ENCODE data around the gene GPN2. TPM values are rescaled to one million over a fixed set of nuclear protein-coding genes. Genes with fewer than 3 reads are reported as not detected.

Gene GPN2
- total RNA-seq, 1 donor from 2014 or later: 14.9 TPM

DNA sequence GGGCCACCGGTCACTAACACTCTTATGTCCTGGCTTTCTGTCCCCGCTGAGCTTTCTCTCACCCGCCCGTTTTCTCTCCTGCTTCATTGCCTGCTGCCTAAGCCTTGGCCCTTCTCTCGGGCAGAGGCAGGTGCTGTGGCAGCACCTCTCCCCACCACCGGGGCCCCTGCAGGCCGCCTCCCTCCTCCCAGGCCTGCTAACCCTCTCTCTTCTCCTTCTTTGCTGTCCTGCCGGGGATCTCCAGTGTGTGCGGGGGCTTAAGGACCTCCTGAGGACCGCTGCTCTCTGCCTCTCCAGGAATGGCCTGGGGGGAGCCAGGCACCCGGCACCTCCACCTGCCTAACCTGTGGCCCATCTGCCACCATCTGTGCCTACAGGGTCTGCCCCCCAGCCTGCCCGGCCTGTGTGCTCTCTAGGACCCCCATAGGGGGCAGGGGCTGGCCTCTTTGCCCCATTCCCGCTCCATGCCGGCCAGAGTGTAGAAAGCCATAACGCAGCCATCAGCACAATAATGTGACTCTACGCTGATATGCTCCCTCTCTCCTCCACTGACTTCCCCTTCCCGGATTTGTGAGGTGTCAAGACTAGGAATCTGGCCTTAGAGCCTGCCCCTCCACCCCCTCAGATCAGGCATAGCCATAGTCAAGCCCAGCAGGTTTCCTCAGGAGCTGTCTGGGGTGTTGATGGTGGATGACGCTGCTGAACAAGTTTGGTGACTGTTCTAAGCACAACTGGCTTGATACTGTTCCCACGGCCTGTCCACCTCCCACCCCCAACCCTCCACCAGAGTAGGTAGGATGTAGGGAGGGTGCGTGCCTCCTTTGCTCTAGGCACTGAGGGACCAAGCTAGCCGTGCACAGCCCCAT, 33.2 kb downstream of the GPN2 start:
- Histone ChIP-seq H3K36me3 (peaks cover 51% of the 10 kb centered on the region), H3K4me3 (no peak overlapping the region), H3K27me3 (ENCODE audit: low read depth) (no peaks in the 10 kb centered on the region), H3K4me1 (peaks cover 6% of the 10 kb centered on the region), H3K9me3 (replicated peaks) (no peaks in the 10 kb centered on the region), H3K27ac (replicated peaks) (no peak overlapping the region)
- DNase-seq: no peak
- TF ChIP-seq, protein P1, sequence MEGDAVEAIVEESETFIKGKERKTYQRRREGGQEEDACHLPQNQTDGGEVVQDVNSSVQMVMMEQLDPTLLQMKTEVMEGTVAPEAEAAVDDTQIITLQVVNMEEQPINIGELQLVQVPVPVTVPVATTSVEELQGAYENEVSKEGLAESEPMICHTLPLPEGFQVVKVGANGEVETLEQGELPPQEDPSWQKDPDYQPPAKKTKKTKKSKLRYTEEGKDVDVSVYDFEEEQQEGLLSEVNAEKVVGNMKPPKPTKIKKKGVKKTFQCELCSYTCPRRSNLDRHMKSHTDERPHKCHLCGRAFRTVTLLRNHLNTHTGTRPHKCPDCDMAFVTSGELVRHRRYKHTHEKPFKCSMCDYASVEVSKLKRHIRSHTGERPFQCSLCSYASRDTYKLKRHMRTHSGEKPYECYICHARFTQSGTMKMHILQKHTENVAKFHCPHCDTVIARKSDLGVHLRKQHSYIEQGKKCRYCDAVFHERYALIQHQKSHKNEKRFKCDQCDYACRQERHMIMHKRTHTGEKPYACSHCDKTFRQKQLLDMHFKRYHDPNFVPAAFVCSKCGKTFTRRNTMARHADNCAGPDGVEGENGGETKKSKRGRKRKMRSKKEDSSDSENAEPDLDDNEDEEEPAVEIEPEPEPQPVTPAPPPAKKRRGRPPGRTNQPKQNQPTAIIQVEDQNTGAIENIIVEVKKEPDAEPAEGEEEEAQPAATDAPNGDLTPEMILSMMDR (IDR thresholded peaks at IDR 0.05; ENCODE audit: borderline replicate concordance): no peak
- intact Hi-C loops (cut with micrococcal nuclease): no loop called here

DNA sequence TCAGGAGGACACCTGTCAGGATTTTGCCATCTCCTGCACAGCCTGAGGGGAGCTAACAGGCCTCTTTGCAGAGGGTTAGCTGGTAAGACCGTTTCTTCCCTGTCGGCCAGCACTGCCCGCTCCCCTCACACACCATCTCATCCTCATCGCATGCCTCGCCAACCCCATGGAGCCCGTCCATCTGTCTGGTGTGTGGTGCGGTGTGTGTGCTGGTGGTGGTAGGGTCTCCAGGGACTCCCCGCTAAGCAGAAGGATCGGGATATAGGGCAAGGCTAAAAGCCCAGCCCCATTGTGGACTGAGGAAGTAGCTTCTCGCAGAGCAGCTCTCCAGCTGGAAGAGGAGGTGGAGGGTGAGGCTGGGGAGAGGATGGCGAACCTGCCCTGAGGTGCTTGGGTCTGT, 33.9 kb downstream of the GPN2 start:
- Histone ChIP-seq H3K36me3 (peaks cover 58% of the 10 kb centered on the region), H3K27me3 (ENCODE audit: low read depth) (no peaks in the 10 kb centered on the region), H3K4me3 (no peak overlapping the region), H3K27ac (replicated peaks) (no peak overlapping the region), H3K9me3 (replicated peaks) (no peaks in the 10 kb centered on the region), H3K4me1 (peaks cover 6% of the 10 kb centered on the region)
- TF ChIP-seq, protein P1 (IDR thresholded peaks at IDR 0.05; ENCODE audit: borderline replicate concordance): no peak
- DNase-seq: no peak
- intact Hi-C loops (cut with micrococcal nuclease): no loop called here

GRCh38 chr1:26855636-26856035, 34.4 kb downstream of the GPN2 start:
- no peak for DNase-seq
- intact Hi-C loops (cut with micrococcal nuclease): no loop called here
- Histone ChIP-seq H3K27ac (replicated peaks) (no peak overlapping the region), H3K27me3 (ENCODE audit: low read depth) (no peaks in the 10 kb centered on the region), H3K36me3 (peaks cover 63% of the 10 kb centered on the region), H3K4me1 (peaks cover 6% of the 10 kb centered on the region), H3K9me3 (replicated peaks) (no peaks in the 10 kb centered on the region), H3K4me3 (no peak overlapping the region)
- TF ChIP-seq, protein P1 (IDR thresholded peaks at IDR 0.05; ENCODE audit: borderline replicate concordance): no peak

- peaks cover 6% of the 10 kb centered on the region for H3K4me1 ChIP-seq
- H3K27me3 ChIP-seq (ENCODE audit: low read depth): no peaks in the 10 kb centered on the region
- no peak overlapping the region for H3K27ac ChIP-seq (replicated peaks)
- H3K36me3 ChIP-seq: peaks cover 71% of the 10 kb centered on the region
- no peak overlapping the region for H3K4me3 ChIP-seq
- TF ChIP-seq, protein P1 (IDR thresholded peaks at IDR 0.05; ENCODE audit: borderline replicate concordance): no peak
- no peak for DNase-seq
- H3K9me3 ChIP-seq (replicated peaks): no peaks in the 10 kb centered on the region
- intact Hi-C loops (cut with micrococcal nuclease): no loop called here
These were observed 35.2 kb downstream of the GPN2 start for GRCh38 chr1:26854906-26855305.

- no peak overlapping the region for H3K4me3 ChIP-seq
- H3K9me3 ChIP-seq (replicated peaks): no peaks in the 10 kb centered on the region
- no peak overlapping the region for H3K27ac ChIP-seq (replicated peaks)
- TF ChIP-seq, protein P1 (IDR thresholded peaks at IDR 0.05; ENCODE audit: borderline replicate concordance): no peak
- H3K4me1 ChIP-seq: peaks cover 6% of the 10 kb centered on the region
- intact Hi-C loops (cut with micrococcal nuclease): no loop called here
- DNase-seq: no peak
- peaks cover 84% of the 10 kb centered on the region for H3K36me3 ChIP-seq
- H3K27me3 ChIP-seq (ENCODE audit: low read depth): no peaks in the 10 kb centered on the region
These were observed 36.5 kb downstream of the GPN2 start for GRCh38 chr1:26853600-26853999.

All from left ventricle myocardium inferior (tissue), 1 donor.